ENCODE measurements around the gene GPBAR1.

The GPBAR1 gene

DNA sequence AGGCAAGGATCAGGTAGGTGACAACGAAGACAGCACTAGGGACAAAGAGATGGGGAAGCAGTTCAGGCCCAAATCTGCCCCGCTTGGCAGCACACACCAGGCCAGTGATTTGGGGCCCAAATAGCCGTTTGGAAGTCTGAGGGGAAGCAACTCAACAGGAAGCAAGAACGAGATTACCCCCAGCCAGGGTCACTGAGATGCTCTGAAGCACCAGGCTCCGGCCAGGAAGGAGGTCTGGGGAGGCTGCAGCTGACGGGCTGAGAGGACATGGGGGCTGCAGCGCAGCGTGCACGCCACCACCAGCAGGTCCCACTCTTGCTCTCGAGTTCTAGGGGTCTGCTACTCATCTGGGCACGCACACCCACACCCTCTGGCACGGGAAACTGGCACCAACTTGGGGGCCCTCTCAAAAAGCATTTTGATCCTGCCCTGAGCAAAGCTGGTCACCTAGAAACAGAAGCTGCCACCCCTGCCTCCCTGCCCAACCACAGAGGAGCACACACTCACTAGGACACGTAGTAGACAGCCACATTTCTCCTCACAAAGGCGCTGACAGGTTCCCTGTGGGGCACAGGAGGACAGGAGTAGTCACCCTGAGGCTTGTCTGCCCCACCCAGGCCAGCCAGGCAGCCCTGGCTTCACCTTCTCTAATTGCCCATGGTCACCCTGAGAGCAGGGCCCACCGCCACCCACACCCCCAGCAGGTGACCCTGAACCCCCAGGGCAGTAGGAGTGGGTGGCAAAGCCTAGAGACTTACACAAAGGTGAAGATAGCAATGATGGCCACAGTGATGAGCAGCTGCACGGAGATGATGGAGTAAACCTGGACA is 17.9 kb downstream of the GPBAR1 start:
- Histone ChIP-seq H3K4me3 (replicated peaks; ENCODE audit: insufficient read depth, low read length) (no peak overlapping the region), H3K27ac (replicated peaks) (no peak overlapping the region), H3K27me3 (ENCODE audit: insufficient read depth, poor library complexity, severe bottlenecking) (no peaks in the 10 kb centered on the region)
- DNase-seq (ENCODE audit: low read depth in 1 of 2, low spot score in 1 of 2): no peak
- TF ChIP-seq GABPA (IDR thresholded peaks at IDR 0.05; ENCODE audit: low read depth) (no peak), SPI1 (IDR thresholded peaks at IDR 0.05; ENCODE audit: borderline replicate concordance, low read depth) (no peak), POLR2AphosphoS5 (IDR thresholded peaks at IDR 0.05; ENCODE audit: low read depth) (no peak)
- TF ChIP-seq, protein P1, sequence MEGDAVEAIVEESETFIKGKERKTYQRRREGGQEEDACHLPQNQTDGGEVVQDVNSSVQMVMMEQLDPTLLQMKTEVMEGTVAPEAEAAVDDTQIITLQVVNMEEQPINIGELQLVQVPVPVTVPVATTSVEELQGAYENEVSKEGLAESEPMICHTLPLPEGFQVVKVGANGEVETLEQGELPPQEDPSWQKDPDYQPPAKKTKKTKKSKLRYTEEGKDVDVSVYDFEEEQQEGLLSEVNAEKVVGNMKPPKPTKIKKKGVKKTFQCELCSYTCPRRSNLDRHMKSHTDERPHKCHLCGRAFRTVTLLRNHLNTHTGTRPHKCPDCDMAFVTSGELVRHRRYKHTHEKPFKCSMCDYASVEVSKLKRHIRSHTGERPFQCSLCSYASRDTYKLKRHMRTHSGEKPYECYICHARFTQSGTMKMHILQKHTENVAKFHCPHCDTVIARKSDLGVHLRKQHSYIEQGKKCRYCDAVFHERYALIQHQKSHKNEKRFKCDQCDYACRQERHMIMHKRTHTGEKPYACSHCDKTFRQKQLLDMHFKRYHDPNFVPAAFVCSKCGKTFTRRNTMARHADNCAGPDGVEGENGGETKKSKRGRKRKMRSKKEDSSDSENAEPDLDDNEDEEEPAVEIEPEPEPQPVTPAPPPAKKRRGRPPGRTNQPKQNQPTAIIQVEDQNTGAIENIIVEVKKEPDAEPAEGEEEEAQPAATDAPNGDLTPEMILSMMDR (IDR thresholded peaks at IDR 0.05; ENCODE audit: insufficient read depth, low read length): no peak
- TF ChIP-seq, protein P2, sequence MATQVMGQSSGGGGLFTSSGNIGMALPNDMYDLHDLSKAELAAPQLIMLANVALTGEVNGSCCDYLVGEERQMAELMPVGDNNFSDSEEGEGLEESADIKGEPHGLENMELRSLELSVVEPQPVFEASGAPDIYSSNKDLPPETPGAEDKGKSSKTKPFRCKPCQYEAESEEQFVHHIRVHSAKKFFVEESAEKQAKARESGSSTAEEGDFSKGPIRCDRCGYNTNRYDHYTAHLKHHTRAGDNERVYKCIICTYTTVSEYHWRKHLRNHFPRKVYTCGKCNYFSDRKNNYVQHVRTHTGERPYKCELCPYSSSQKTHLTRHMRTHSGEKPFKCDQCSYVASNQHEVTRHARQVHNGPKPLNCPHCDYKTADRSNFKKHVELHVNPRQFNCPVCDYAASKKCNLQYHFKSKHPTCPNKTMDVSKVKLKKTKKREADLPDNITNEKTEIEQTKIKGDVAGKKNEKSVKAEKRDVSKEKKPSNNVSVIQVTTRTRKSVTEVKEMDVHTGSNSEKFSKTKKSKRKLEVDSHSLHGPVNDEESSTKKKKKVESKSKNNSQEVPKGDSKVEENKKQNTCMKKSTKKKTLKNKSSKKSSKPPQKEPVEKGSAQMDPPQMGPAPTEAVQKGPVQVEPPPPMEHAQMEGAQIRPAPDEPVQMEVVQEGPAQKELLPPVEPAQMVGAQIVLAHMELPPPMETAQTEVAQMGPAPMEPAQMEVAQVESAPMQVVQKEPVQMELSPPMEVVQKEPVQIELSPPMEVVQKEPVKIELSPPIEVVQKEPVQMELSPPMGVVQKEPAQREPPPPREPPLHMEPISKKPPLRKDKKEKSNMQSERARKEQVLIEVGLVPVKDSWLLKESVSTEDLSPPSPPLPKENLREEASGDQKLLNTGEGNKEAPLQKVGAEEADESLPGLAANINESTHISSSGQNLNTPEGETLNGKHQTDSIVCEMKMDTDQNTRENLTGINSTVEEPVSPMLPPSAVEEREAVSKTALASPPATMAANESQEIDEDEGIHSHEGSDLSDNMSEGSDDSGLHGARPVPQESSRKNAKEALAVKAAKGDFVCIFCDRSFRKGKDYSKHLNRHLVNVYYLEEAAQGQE (IDR thresholded peaks at IDR 0.05; ENCODE audit: insufficient replicate concordance, low read depth): no peak

DNA sequence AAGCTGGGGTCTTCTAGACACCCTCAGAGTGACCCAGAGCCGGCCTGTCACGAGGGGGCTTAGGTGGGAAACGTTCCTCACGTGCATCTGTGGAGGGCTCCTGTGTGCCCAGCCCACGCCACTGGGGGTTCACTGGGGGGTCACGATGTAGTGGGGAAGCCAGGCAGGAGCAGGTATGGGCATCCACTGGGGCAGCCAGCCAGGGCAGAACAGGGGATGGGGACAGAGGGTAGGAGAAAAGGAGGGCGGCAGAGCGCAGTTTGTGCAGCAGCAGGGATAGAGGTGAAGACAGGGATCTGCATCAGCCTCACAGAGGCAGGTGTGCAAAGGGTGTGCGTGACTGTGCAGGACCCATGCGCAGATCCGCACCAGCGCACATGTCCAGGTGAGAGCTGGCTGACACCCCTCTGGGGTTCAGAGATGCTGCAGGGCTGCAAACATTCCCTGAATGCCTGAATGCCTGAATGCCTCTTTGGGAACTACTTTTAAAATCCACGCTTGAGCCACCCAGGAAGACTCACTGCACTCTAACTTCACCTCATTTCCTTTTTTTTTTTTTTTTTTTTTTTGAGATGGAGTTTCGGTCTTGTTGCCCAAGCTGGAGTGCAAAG is 19.6 kb downstream of the GPBAR1 start:
- TF ChIP-seq GABPA (IDR thresholded peaks at IDR 0.05; ENCODE audit: low read depth): no peak
- TF ChIP-seq, protein P1 (IDR thresholded peaks at IDR 0.05; ENCODE audit: insufficient read depth, low read length): no peak
- TF ChIP-seq, protein P2 (IDR thresholded peaks at IDR 0.05; ENCODE audit: insufficient replicate concordance, low read depth): no peak
- no peak for TF ChIP-seq SPI1 (IDR thresholded peaks at IDR 0.05; ENCODE audit: borderline replicate concordance, low read depth)
- no peak for TF ChIP-seq POLR2AphosphoS5 (IDR thresholded peaks at IDR 0.05; ENCODE audit: low read depth)
- H3K27me3 ChIP-seq (ENCODE audit: insufficient read depth, poor library complexity, severe bottlenecking): no peaks in the 10 kb centered on the region
- H3K27ac ChIP-seq (replicated peaks): no peak overlapping the region
- no peak overlapping the region for H3K4me3 ChIP-seq (replicated peaks; ENCODE audit: insufficient read depth, low read length)
- DNase-seq (ENCODE audit: low read depth in 1 of 2, low spot score in 1 of 2): no peak

DNA sequence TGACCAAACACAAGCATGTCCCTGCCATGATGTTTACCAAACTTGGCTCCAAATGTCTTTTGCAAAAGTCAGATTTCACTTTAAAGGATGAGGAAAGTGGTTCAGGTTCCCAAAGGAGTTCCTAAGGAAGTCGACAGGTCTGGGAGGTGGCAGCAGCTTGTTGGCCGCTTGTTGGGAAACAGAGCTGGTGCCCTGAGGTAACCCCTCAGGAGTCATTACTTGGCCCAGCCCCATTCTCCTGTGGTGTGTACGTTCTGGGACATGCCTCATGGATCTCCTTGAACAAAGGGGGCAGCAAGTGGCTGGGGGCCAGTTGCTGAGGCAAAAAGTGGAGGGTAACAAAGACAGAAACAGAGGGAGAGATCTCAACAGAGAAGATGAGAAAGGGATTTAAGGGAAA is 20.6 kb downstream of the GPBAR1 start:
- H3K27me3 ChIP-seq (ENCODE audit: insufficient read depth, poor library complexity, severe bottlenecking): no peaks in the 10 kb centered on the region
- no peak for TF ChIP-seq GABPA (IDR thresholded peaks at IDR 0.05; ENCODE audit: low read depth)
- no peak for TF ChIP-seq SPI1 (IDR thresholded peaks at IDR 0.05; ENCODE audit: borderline replicate concordance, low read depth)
- TF ChIP-seq, protein P1 (IDR thresholded peaks at IDR 0.05; ENCODE audit: insufficient read depth, low read length): no peak
- TF ChIP-seq, protein P2 (IDR thresholded peaks at IDR 0.05; ENCODE audit: insufficient replicate concordance, low read depth): no peak
- TF ChIP-seq POLR2AphosphoS5 (IDR thresholded peaks at IDR 0.05; ENCODE audit: low read depth): no peak
- no peak overlapping the region for H3K4me3 ChIP-seq (replicated peaks; ENCODE audit: insufficient read depth, low read length)
- no peak for DNase-seq (ENCODE audit: low read depth in 1 of 2, low spot score in 1 of 2)
- H3K27ac ChIP-seq (replicated peaks): no peak overlapping the region

All from HL-60 (cell line).